Stimulated activated CD4-positive, alpha-beta T cell treated with anti-CD3 and anti-CD28 coated beads, Interleukin-12 subunit alpha, Interleukin-12 subunit beta, amount 100 ng/mL, for 4 hours (primary cell): ENCODE data around the gene SLC7A11.

ENCODE experiments used
- DNase-seq: peaks from one replicate; pipeline ENCODE4 v3.0.0-alpha.2; 2020

SLC7A11 gene

GRCh38 chr4:138204507-138204906 is 37.6 kb downstream of the SLC7A11 start:
- no peak for DNase-seq

GRCh38 chr4:138202686-138203085 is 39.5 kb downstream of the SLC7A11 start:
- DNase-seq: no peak

DNA sequence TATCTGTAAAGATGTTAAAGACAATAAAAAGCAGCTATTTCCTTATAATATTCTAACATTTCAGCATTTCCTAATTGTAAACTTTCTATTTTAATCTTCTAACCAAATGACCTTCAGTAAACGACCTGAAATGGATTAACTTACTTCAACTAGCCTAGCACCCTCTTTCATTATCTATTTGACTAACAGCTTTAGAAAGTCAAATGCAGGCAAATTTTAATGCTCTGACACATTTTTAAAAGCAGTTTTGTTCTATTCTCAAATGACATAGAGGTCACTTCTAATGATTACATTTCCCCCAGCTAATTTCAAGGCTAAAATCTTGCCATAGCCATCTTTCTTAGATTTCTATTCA is 41.9 kb downstream of the SLC7A11 start:
- DNase-seq: no peak

- DNase-seq: no peak
Observed at GRCh38 chr4:138199568-138200235, 42.4 kb downstream of the SLC7A11 start.

GRCh38 chr4:138196153-138196552 is 46.0 kb downstream of the SLC7A11 start:
- DNase-seq: no peak

DNA sequence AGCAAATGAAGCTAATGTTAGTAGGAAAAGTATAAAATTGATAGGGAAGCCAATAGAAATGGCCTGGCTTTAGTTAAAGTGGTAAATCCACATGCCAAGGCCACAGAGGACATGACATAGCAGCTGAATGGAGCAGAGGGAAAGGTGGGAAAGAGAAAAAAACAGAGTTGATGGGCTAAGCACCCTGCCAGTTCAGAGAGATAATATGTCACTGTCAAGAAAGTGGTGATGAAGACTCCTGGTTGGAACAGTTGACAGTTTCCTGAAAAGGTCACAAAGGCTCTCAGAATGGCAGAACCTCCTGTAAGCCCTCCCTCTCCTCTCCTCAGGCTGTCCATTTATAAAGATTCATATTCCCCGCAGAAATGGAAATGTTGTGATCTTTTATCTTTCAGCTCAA is 48.2 kb downstream of the SLC7A11 start:
- DNase-seq: no peak

GRCh38 chr4:138192113-138192512 is 50.0 kb downstream of the SLC7A11 start:
- DNase-seq: no peak

- no peak for DNase-seq
Observed at GRCh38 chr4:138190452-138190858, 51.7 kb downstream of the SLC7A11 start.

DNA sequence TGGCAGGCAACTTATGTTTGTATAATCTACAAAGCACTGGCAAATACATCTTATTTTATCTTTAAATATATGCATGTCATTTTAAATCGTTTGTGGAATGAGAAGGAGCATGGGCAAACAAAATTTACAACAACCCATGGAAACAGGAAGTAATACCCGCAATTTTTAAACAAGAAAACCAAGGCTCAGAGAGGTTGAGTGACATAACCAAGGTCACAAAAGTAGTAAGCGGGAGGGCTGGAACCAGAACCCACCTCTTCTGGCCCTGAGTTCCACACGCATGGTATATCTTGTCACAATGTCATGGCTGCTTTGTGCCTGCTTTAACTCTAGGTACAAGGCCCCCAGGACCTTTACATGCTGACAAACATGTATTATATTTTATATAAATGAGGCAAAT is 52.9 kb downstream of the SLC7A11 start:
- no peak for DNase-seq

- no peak for DNase-seq
Observed at GRCh38 chr4:138188406-138189084, 53.6 kb downstream of the SLC7A11 start.

- DNase-seq: no peak
Observed at GRCh38 chr4:138185859-138186645, 56.1 kb downstream of the SLC7A11 start.

GRCh38 chr4:138184886-138185285 is 57.3 kb downstream of the SLC7A11 start:
- DNase-seq: no peak

DNA sequence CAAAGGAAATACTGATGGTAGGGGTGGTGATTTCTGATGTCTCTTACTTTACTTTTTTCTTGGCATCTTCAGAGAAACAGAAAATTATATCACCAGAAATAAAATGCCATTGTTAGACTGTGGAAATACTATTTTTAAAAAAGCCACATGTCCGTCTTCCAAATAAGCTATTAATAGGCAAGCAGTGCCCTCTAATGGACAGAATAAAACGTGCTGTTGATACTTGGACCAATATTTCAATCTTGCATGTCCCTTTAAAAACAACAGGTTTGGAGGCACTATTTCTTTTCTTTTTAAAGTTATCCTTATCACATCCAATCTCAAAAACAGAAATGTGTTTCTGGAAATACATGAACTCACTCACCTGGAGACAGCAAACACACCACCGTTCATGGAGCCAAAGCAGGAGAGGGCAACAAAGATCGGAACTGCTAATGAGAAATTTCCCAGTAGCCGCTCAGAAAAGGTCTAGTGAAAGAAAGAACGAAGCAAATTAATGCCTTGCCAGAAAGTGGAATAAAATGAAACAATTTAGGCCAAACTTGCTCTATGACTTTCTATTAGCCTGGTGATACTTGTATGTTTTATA is 59.2 kb downstream of the SLC7A11 start:
- no peak for DNase-seq

- no peak for DNase-seq
Observed at GRCh38 chr4:138181287-138181686, 60.9 kb downstream of the SLC7A11 start.

GRCh38 chr4:138178566-138178965 is 63.6 kb downstream of the SLC7A11 start:
- no peak for DNase-seq

DNA sequence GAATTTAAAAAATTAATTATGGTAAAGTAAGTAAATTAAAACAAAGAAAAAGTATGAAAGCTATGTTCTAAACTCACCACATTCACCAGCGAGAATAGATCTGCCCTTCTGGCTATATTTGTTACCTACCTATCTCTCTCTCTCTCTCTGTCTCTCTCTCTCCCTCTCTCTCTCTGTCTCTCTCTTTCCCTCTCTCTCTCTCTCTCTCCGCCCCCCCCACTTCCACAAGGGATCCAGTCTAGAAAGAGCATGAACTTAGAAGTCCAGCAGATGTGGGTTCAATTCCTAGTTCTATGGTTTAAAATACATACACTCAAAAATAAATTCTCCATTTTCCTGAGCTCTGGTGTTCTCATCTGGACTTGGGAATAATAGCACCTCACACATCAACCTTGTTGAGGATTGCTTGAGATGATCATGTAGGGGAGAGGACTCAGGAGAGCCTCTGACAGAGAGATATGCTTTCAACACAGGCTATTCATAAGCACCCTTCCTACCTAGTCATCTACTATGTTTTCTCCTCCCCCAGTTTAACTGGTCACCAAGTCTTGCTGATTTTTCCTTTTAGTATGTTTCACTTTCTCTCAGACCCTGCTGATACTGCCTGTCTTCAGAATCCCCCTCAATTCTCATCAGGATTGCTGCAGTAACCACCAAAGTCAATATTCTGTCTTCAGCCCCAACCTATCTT is 64.7 kb downstream of the SLC7A11 start:
- DNase-seq: no peak

DNA sequence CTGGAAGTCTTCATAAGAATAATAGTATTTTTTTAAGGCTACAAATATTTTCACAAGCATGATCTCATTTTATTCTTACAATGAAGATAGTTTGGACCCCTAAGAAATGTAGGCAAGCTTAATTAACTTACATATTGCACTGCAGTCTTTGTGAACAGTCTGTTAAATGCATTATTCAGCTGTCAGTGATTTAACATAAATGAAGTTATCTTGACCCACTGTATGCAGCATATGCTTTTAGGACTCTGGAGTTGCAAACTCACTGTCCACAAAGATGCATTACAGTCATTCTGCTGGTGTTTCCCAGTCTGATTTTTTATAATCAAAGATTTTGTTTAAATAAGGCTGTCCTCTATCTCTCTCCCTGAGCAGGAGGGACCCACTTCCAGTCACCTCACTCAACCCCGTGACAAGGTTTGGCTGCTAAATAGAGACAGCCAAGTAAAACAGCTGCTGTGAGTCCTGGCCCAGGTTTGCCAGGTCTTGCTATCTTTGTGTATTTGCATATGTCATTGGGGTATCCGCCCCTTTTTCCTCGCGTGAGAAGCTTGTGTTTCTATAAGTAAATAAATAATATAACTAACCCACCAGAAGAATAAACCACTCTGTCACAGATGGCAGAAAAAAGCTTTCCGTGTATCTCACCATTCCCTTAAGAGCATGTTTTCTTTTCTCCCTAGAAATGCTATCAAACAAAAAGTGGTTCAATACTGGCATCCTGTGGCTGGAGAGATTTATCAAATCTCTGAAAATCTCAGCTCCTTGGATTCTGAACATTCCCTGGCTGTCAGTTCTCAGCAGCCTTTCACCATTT is 67.0 kb downstream of the SLC7A11 start:
- no peak for DNase-seq

GRCh38 chr4:138164208-138164607 is 77.9 kb downstream of the SLC7A11 start:
- no peak for DNase-seq

GRCh38 chr4:138163171-138163570 is 79.0 kb downstream of the SLC7A11 start:
- DNase-seq: no peak

- no peak for DNase-seq
Observed at GRCh38 chr4:138162259-138162658, 79.9 kb downstream of the SLC7A11 start.

- no peak for DNase-seq
Observed at GRCh38 chr4:138161351-138161750, 80.8 kb downstream of the SLC7A11 start.

DNA sequence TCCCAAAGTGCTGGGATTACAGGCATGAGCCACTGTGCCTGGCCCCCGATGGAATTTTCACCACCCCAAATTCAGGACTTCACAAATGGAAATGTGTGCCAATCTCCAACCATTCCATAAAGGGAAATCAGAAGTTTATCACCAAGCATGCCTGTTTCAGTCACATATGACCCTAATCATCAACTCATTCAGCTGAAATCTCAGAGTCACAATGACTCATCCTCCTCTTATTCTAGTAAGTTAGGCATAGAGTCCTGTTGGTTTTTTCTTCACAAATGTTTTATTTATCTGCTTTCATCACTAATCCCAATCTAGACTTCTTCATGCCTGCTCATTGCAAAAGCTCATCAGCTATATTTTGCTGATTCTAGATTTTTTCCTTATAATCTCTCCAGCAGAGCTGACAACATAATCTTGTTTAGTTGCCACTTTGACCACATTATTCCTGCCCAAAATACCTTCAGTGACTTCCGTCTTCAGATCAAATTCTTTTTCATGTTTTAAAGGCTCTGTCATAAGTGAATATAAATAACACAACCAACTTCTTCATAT is 83.3 kb downstream of the SLC7A11 start:
- DNase-seq: no peak
